ENCODE measurements around the gene MDM4. TPM values are rescaled to one million over a fixed set of nuclear protein-coding genes. Genes with fewer than 3 reads are reported as not detected.

The MDM4 gene
- total RNA-seq, 1 donor from 2014 or later = 92.5 TPM

DNA sequence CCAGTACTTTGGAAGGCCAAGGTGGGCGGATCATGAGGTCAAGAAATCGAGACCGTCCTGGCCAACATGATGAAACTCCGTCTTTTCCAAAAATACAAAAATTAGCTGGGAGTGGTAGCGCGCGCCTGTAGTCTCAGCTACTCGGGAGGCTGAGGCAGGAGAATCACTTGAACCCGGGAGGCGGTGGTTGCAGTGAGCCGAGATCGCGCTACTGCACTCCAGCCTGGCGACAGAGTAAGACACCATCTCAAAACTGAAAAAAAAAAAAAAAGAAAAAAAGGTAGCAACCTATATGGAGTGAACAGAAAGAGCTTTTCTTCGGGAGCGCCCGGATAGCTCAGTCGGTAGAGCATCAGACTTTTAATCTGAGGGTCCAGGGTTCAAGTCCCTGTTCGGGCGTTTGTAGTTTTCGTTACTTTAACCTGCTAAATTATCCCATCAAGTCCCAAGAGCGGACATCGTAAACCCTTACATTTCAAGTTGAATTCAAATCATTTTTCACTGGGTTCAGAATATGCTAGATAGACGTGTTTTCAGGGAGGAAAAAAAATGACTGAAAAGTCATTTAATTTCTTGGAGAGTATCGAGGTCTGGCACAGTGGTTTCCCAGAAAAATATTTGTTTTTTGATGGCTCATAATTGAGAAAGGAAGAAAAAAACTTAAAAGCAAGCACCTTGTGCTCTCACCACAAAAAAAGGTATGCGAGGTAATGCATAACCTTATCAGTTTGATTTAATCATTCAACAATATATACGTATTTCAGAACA is 9.8 kb upstream of the MDM4 start:
- TF ChIP-seq, protein P1, sequence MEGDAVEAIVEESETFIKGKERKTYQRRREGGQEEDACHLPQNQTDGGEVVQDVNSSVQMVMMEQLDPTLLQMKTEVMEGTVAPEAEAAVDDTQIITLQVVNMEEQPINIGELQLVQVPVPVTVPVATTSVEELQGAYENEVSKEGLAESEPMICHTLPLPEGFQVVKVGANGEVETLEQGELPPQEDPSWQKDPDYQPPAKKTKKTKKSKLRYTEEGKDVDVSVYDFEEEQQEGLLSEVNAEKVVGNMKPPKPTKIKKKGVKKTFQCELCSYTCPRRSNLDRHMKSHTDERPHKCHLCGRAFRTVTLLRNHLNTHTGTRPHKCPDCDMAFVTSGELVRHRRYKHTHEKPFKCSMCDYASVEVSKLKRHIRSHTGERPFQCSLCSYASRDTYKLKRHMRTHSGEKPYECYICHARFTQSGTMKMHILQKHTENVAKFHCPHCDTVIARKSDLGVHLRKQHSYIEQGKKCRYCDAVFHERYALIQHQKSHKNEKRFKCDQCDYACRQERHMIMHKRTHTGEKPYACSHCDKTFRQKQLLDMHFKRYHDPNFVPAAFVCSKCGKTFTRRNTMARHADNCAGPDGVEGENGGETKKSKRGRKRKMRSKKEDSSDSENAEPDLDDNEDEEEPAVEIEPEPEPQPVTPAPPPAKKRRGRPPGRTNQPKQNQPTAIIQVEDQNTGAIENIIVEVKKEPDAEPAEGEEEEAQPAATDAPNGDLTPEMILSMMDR (conservative IDR thresholded peaks at IDR 0.05) = no peak
- Mint-ChIP-seq H3K9me3 (no peaks in the 10 kb centered on the region), H3K36me3 (ENCODE audit: low read depth) (peaks cover 12% of the 10 kb centered on the region)

GRCh38 chr1:204506969-204507316 is 9.3 kb upstream of the MDM4 start:
- TF ChIP-seq, protein P1 (conservative IDR thresholded peaks at IDR 0.05) = no peak
- DNase-seq (ENCODE audit: low read depth, low spot score) = peak; percentile 98
- Mint-ChIP-seq H3K27ac (ENCODE audit: unreplicated experiment) (peak overlapping the region; percentile 97), H3K27me3 (ENCODE audit: low read depth) (peaks cover 21% of the 10 kb centered on the region), H3K4me1 (peaks cover 35% of the 10 kb centered on the region), H3K4me3 (peak overlapping the region; percentile 96), H3K9me3 (no peaks in the 10 kb centered on the region), H3K36me3 (ENCODE audit: low read depth) (peaks cover 12% of the 10 kb centered on the region)

More for the DNA sequence above, 9.8 kb upstream of the MDM4 start:
- peaks cover 21% of the 10 kb centered on the region for H3K27me3 Mint-ChIP-seq (ENCODE audit: low read depth)
- H3K4me1 Mint-ChIP-seq = peaks cover 35% of the 10 kb centered on the region
- H3K4me3 Mint-ChIP-seq = peak overlapping the region; percentile 96
- H3K27ac Mint-ChIP-seq (ENCODE audit: unreplicated experiment) = peak overlapping the region; percentile 1
- peak; percentile 81 for DNase-seq (ENCODE audit: low read depth, low spot score)

GRCh38 chr1:204507317-204508105 is 8.7 kb upstream of the MDM4 start:
- H3K4me1 Mint-ChIP-seq = peaks cover 35% of the 10 kb centered on the region
- H3K36me3 Mint-ChIP-seq (ENCODE audit: low read depth) = peaks cover 12% of the 10 kb centered on the region
- peak overlapping the region; percentile 97 for H3K27ac Mint-ChIP-seq (ENCODE audit: unreplicated experiment)
- peak; percentile 48 for DNase-seq (ENCODE audit: low read depth, low spot score)
- H3K9me3 Mint-ChIP-seq = no peaks in the 10 kb centered on the region
- TF ChIP-seq, protein P1 (conservative IDR thresholded peaks at IDR 0.05) = no peak
- H3K4me3 Mint-ChIP-seq = peak overlapping the region; percentile 96
- peaks cover 21% of the 10 kb centered on the region for H3K27me3 Mint-ChIP-seq (ENCODE audit: low read depth)

- H3K4me1 Mint-ChIP-seq = peaks cover 25% of the 10 kb centered on the region
- no peak overlapping the region for H3K27ac Mint-ChIP-seq (ENCODE audit: unreplicated experiment)
- TF ChIP-seq, protein P1 (conservative IDR thresholded peaks at IDR 0.05) = no peak
Measured at GRCh38 chr1:204509186-204509635, 7.0 kb upstream of the MDM4 start.

GRCh38 chr1:204511366-204511765 is 4.8 kb upstream of the MDM4 start:
- no peak for DNase-seq (ENCODE audit: low read depth, low spot score)
- TF ChIP-seq, protein P1 (conservative IDR thresholded peaks at IDR 0.05) = no peak
- peaks cover 9% of the 10 kb centered on the region for H3K36me3 Mint-ChIP-seq (ENCODE audit: low read depth)
- H3K27me3 Mint-ChIP-seq (ENCODE audit: low read depth) = peaks cover 14% of the 10 kb centered on the region
- H3K27ac Mint-ChIP-seq (ENCODE audit: unreplicated experiment) = no peak overlapping the region
- no peaks in the 10 kb centered on the region for H3K9me3 Mint-ChIP-seq
- H3K4me3 Mint-ChIP-seq = peak overlapping the region; percentile 35
- peaks cover 15% of the 10 kb centered on the region for H3K4me1 Mint-ChIP-seq

More at GRCh38 chr1:204509186-204509635, 7.0 kb upstream of the MDM4 start:
- no peaks in the 10 kb centered on the region for H3K9me3 Mint-ChIP-seq
- peak overlapping the region; percentile 96 for H3K4me3 Mint-ChIP-seq
- H3K36me3 Mint-ChIP-seq (ENCODE audit: low read depth) = peaks cover 12% of the 10 kb centered on the region
- no peak for DNase-seq (ENCODE audit: low read depth, low spot score)
- H3K27me3 Mint-ChIP-seq (ENCODE audit: low read depth) = peaks cover 18% of the 10 kb centered on the region
